IPS-20b (cell line): ENCODE measurements around the gene PLD1.
"Not testable (repeated sequence)": the region's sequence is repeated elsewhere in the genome, so short reads cannot be mapped to it uniquely, and the experiment has no call there.

Source experiments
- H3K27ac ChIP-seq: one replicate; pipeline ENCODE4 v1.5.1; 2013; ENCODE audit warnings: low read length
- H3K27me3 ChIP-seq: 2 replicates; pipeline ENCODE4 v1.6.1; 2013; ENCODE audit warnings: mild to moderate bottlenecking, low read length, inconsistent platforms; ENCODE audit not compliant: insufficient read depth
- H3K36me3 ChIP-seq: 2 replicates; pipeline ENCODE4 v1.6.1; 2013; ENCODE audit warnings: low read depth, mild to moderate bottlenecking, inconsistent platforms, low read length, moderate library complexity; ENCODE audit not compliant: insufficient read depth
- H3K4me1 ChIP-seq: 2 replicates; pipeline ENCODE4 v1.6.1; 2013; ENCODE audit warnings: mild to moderate bottlenecking, control low read depth, inconsistent platforms, low read length, moderate library complexity; ENCODE audit not compliant: insufficient read depth
- H3K4me3 ChIP-seq: 2 replicates; pipeline ENCODE4 v1.5.1; 2013; ENCODE audit warnings: mild to moderate bottlenecking, low read length, inconsistent platforms
- H3K9ac ChIP-seq: 2 replicates; pipeline ENCODE4 v1.6.1; 2013; ENCODE audit warnings: low read depth, mild to moderate bottlenecking, inconsistent platforms, low read length, moderate library complexity
- H3K9me3 ChIP-seq: 2 replicates; pipeline ENCODE4 v1.6.1; 2013; ENCODE audit warnings: mild to moderate bottlenecking, low read depth, low read length, inconsistent platforms; ENCODE audit not compliant: insufficient read depth

Gene PLD1

GRCh38 chr3:171809861-171810628, at the start of gene PLD1:
TSS of gene PLD1 (minus strand) at chr3:171810483. CDS start at chr3:171738051, 72,432 bp downstream.
- no peaks in the 10 kb centered on the region for H3K4me1 ChIP-seq
- 0 out of 2 replicates have a peak within 1 kb of the TSS, but pooled peaks have one; percentile 24 for H3K9ac ChIP-seq
- no peak within 1 kb of the TSS for H3K27ac ChIP-seq
- H3K36me3 ChIP-seq = no peaks in the 10 kb centered on the region
- peaks cover 39% of the 10 kb centered on the region for H3K27me3 ChIP-seq
- no peaks in the 10 kb centered on the region for H3K9me3 ChIP-seq
- H3K4me3 ChIP-seq = peak within 1 kb of the TSS; percentile 74

- not testable (repeated sequence) for H3K4me1 ChIP-seq, H3K9ac ChIP-seq, H3K27me3 ChIP-seq, H3K27ac ChIP-seq, H3K4me3 ChIP-seq, H3K36me3 ChIP-seq
- H3K9me3 ChIP-seq = peaks cover 33% of the 10 kb centered on the region
Observed at GRCh38 chr3:171858770-171859169, 48.5 kb upstream of the PLD1 start.

- H3K9ac ChIP-seq = no peak overlapping the region
- no peak overlapping the region for H3K4me3 ChIP-seq
Observed at GRCh38 chr3:171854649-171855305, 44.5 kb upstream of the PLD1 start.

GRCh38 chr3:171851660-171852058, 41.4 kb upstream of the PLD1 start:
- Histone ChIP-seq H3K27ac (no peak overlapping the region), H3K27me3 (no peaks in the 10 kb centered on the region), H3K4me1 (no peaks in the 10 kb centered on the region), H3K9ac (no peak overlapping the region), H3K9me3 (peaks cover 41% of the 10 kb centered on the region), H3K4me3 (no peak overlapping the region), H3K36me3 (0 out of 2 replicates have a peak, but pooled peaks cover 3% of the 10 kb centered on the region)

More at GRCh38 chr3:171854649-171855305, 44.5 kb upstream of the PLD1 start:
- Histone ChIP-seq H3K4me1 (no peaks in the 10 kb centered on the region), H3K9me3 (peaks cover 46% of the 10 kb centered on the region), H3K36me3 (0 out of 2 replicates have a peak, but pooled peaks cover 3% of the 10 kb centered on the region), H3K27me3 (no peaks in the 10 kb centered on the region), H3K27ac (no peak overlapping the region)

GRCh38 chr3:171850960-171851659, 40.8 kb upstream of the PLD1 start:
- no peaks in the 10 kb centered on the region for H3K4me1 ChIP-seq

GRCh38 chr3:171850320-171850959, 40.2 kb upstream of the PLD1 start:
- Histone ChIP-seq H3K36me3 (0 out of 2 replicates have a peak, but pooled peaks cover 3% of the 10 kb centered on the region), H3K27ac (no peak overlapping the region), H3K4me3 (no peak overlapping the region), H3K9me3 (peaks cover 30% of the 10 kb centered on the region), H3K27me3 (no peaks in the 10 kb centered on the region), H3K9ac (no peak overlapping the region), H3K4me1 (no peaks in the 10 kb centered on the region)

More at GRCh38 chr3:171850960-171851659, 40.8 kb upstream of the PLD1 start:
- H3K9ac ChIP-seq = no peak overlapping the region
- H3K4me3 ChIP-seq = no peak overlapping the region
- peaks cover 37% of the 10 kb centered on the region for H3K9me3 ChIP-seq
- no peaks in the 10 kb centered on the region for H3K27me3 ChIP-seq
- H3K36me3 ChIP-seq = 0 out of 2 replicates have a peak, but pooled peaks cover 3% of the 10 kb centered on the region
- no peak overlapping the region for H3K27ac ChIP-seq

- Histone ChIP-seq H3K27ac (no peak overlapping the region), H3K4me1 (no peaks in the 10 kb centered on the region), H3K36me3 (0 out of 2 replicates have a peak, but pooled peaks cover 3% of the 10 kb centered on the region), H3K27me3 (no peaks in the 10 kb centered on the region), H3K9ac (no peak overlapping the region), H3K9me3 (peaks cover 23% of the 10 kb centered on the region), H3K4me3 (no peak overlapping the region)
Observed at GRCh38 chr3:171849617-171850319, 39.5 kb upstream of the PLD1 start.

- Histone ChIP-seq H3K9ac (no peak overlapping the region), H3K36me3 (no peaks in the 10 kb centered on the region), H3K27me3 (no peaks in the 10 kb centered on the region), H3K27ac (no peak overlapping the region), H3K4me1 (peaks cover 7% of the 10 kb centered on the region; the same call in 1 of the 2 replicates), H3K4me3 (no peak overlapping the region), H3K9me3 (0 out of 2 replicates have a peak, but pooled peaks cover 3% of the 10 kb centered on the region)
Observed at GRCh38 chr3:171847595-171848259, 37.4 kb upstream of the PLD1 start.

- Histone ChIP-seq H3K9me3 (no peaks in the 10 kb centered on the region), H3K27me3 (no peaks in the 10 kb centered on the region), H3K4me3 (no peak overlapping the region), H3K36me3 (no peaks in the 10 kb centered on the region), H3K27ac (no peak overlapping the region), H3K9ac (no peak overlapping the region), H3K4me1 (peaks cover 7% of the 10 kb centered on the region; the same call in 1 of the 2 replicates)
Observed at GRCh38 chr3:171847133-171847532, 36.9 kb upstream of the PLD1 start.

- H3K9ac ChIP-seq = no peak overlapping the region
- H3K4me1 ChIP-seq = peaks cover 7% of the 10 kb centered on the region; the same call in 1 of the 2 replicates
- H3K4me3 ChIP-seq = no peak overlapping the region
- no peaks in the 10 kb centered on the region for H3K27me3 ChIP-seq
- no peak overlapping the region for H3K27ac ChIP-seq
- no peaks in the 10 kb centered on the region for H3K36me3 ChIP-seq
- no peaks in the 10 kb centered on the region for H3K9me3 ChIP-seq
Observed at GRCh38 chr3:171846597-171846996, 36.3 kb upstream of the PLD1 start.
